HCT116 (cell line): Measurements from ENCODE around the gene PPP1R14C. TPM values are rescaled to one million over a fixed set of nuclear protein-coding genes. Genes with fewer than 3 reads are reported as not detected.

Experiments
- ATAC-seq: fragments of 200-7000 bp; cut with Tn5 transposase; 2 replicates; pipeline ENCODE4 v1.9.1; 2020; ENCODE audit warnings: mild to moderate bottlenecking, moderate library complexity
- BruUV-seq: library from RNA; stranded (reverse); fragments of 400-500 nt; replicated peaks from 2 replicates; lab custom pipeline; 2021; lab: Mats Ljungman, UMichigan
- CTCF ChIA-PET: fragments of 300-600 bp; sonication (Branson Sonifier 250); formaldehyde crosslinking; loops from one replicate; lab custom pipeline; 2021; ENCODE audit warnings: antibody characterized with exemption; lab: Charles Lee
- POLR2A ChIA-PET: fragments of 300-600, 350-600 bp; sonication (Branson Sonifier 250); formaldehyde crosslinking; loops from one replicate; lab custom pipeline; 2021; ENCODE audit warnings: antibody characterized with exemption; lab: Charles Lee
- RAD21 ChIA-PET, 2 experiments: fragments of 300-600 bp; sonication (Branson Sonifier 250); formaldehyde crosslinking; loops; one replicate each; lab custom pipeline; 2023; ENCODE audit warnings: low total read pairs in 2 of 2; ENCODE audit not compliant: uncharacterized antibody in 2 of 2, unreplicated experiment in 2 of 2, low non-redundant PET in 1 of 2; lab: Charles Lee
- DNase-seq: peaks from one replicate; pipeline ENCODE4 v3.0.0-alpha.2; 2010; ENCODE audit warnings: low read depth, low spot score
- H2AFZ ChIP-seq: fragments of 200-600 bp; shearing (Covaris generic), sonication (generic); 2 replicates; pipeline ENCODE4 v1.6.1; 2017; ENCODE audit warnings: low read depth, mixed run types, mixed read lengths, antibody characterized with exemption, low read length; ENCODE audit not compliant: poor library complexity, severe bottlenecking
- H3K27ac ChIP-seq: 2 replicates; pipeline ENCODE4 v1.5.1; 2012; ENCODE audit warnings: low read depth, low read length
- H3K27me3 ChIP-seq: fragments of 200-600 bp; sonication (generic); 2 replicates; pipeline ENCODE4 v1.6.1; 2016; ENCODE audit warnings: mixed run types, low read length, mixed read lengths; ENCODE audit not compliant: insufficient read depth
- H3K36me3 ChIP-seq, 2 experiments: fragments of 200-500 bp in 1 of 2; fragments of 200-600 bp in 1 of 2; sonication (Bioruptor generic) in 1 of 2; sonication (generic) in 1 of 2; 2 replicates each; pipeline versions ENCODE4 v1.5.1 to v1.6.1; 2014 to 2016; ENCODE audit warnings: low read length in 2 of 2, inconsistent platforms in 1 of 2, mixed read lengths in 1 of 2, mixed run types in 1 of 2; ENCODE audit not compliant: insufficient read depth in 2 of 2, control insufficient read depth in 1 of 2
- H3K4me1 ChIP-seq, 2 experiments: fragments of 200-600 bp in 1 of 2; sonication (generic) in 1 of 2; 2 replicates each; pipeline versions ENCODE4 v1.5.1 to v1.6.1; 2012 to 2017; ENCODE audit warnings: low read length in 2 of 2, inconsistent platforms in 1 of 2, mild to moderate bottlenecking in 1 of 2, mixed read lengths in 1 of 2, mixed run types in 1 of 2, moderate library complexity in 1 of 2; ENCODE audit not compliant: insufficient read depth in 2 of 2, control insufficient read depth in 1 of 2
- H3K4me2 ChIP-seq: fragments of 200-600 bp; sonication (generic); 2 replicates; pipeline ENCODE4 v1.6.1; 2017; ENCODE audit warnings: mixed run types, low read length, mixed read lengths
- H3K4me3 ChIP-seq, 2 experiments: fragments of 200-600 bp in 1 of 2; sonication (generic) in 1 of 2; replicated peaks in 1 of 2; 2 replicates each; pipeline ENCODE4 v1.5.1; 2011 to 2016; ENCODE audit warnings: low read length in 2 of 2, control low read depth in 1 of 2, low read depth in 1 of 2, mild to moderate bottlenecking in 1 of 2, mixed read lengths in 1 of 2, mixed run types in 1 of 2
- H3K79me2 ChIP-seq: fragments of 200-600 bp; sonication (generic); 2 replicates; pipeline ENCODE4 v1.6.1; 2017; ENCODE audit warnings: mild to moderate bottlenecking, mixed run types, low read length, moderate library complexity, mixed read lengths; ENCODE audit not compliant: insufficient read depth
- H3K9ac ChIP-seq: fragments of 200-600 bp; sonication (generic); 2 replicates; pipeline ENCODE4 v1.6.1; 2016; ENCODE audit warnings: low read length, mixed read lengths
- H3K9me2 ChIP-seq: fragments of 200-600 bp; sonication (generic), shearing (Covaris generic); 2 replicates; pipeline ENCODE4 v1.6.1; 2017; ENCODE audit warnings: mixed run types, mild to moderate bottlenecking, moderate library complexity; ENCODE audit not compliant: insufficient read depth
- H3K9me3 ChIP-seq, 2 experiments: fragments of 200-500 bp in 1 of 2; fragments of 200-600 bp in 1 of 2; sonication (Bioruptor generic) in 1 of 2; sonication (generic) in 1 of 2; 2 replicates each; pipeline ENCODE4 v1.6.1; 2014 to 2017; ENCODE audit warnings: low read length in 2 of 2, mixed read lengths in 2 of 2, inconsistent platforms in 1 of 2, low read depth in 1 of 2, mild to moderate bottlenecking in 1 of 2, mixed run types in 1 of 2, moderate library complexity in 1 of 2; ENCODE audit not compliant: control insufficient read depth in 1 of 2, insufficient read depth in 1 of 2
- H4K20me1 ChIP-seq: fragments of 200-600 bp; sonication (generic), shearing (Covaris generic); 2 replicates; pipeline ENCODE4 v1.6.1; 2017; ENCODE audit warnings: mixed run types, mild to moderate bottlenecking, moderate library complexity; ENCODE audit not compliant: insufficient read depth
- CBX3 ChIP-seq: IDR thresholded peaks from 2 replicates; pipeline ENCODE4 v1.6.1; 2012; ENCODE audit warnings: low read depth
- CEBPB ChIP-seq: IDR thresholded peaks from 2 replicates; pipeline ENCODE4 v1.6.1; 2012; ENCODE audit warnings: low read depth
- EGR1 ChIP-seq: IDR thresholded peaks from 2 replicates; pipeline ENCODE4 v1.6.1; 2012; ENCODE audit warnings: low read depth
- ELF1 ChIP-seq: IDR thresholded peaks from 2 replicates; pipeline ENCODE4 v1.6.1; 2012; ENCODE audit warnings: low read depth, borderline replicate concordance
- EZH2 ChIP-seq: fragments of 200-600 bp; sonication (generic); IDR thresholded peaks from 2 replicates; pipeline ENCODE4 v1.6.1; 2017; ENCODE audit warnings: antibody characterized with exemption, mixed run types
- EZH2phosphoT487 ChIP-seq: fragments of 200-600 bp; IDR thresholded peaks from 2 replicates; pipeline ENCODE4 v1.6.1; 2018; ENCODE audit warnings: antibody characterized with exemption, borderline replicate concordance
- FOSL1 ChIP-seq: IDR thresholded peaks from 2 replicates; pipeline ENCODE4 v1.6.1; 2012; ENCODE audit warnings: low read depth
- JUND ChIP-seq: IDR thresholded peaks from 2 replicates; pipeline ENCODE4 v1.6.1; 2012
- POLR2A ChIP-seq: IDR thresholded peaks from 2 replicates; pipeline ENCODE4 v1.7.0; 2011; ENCODE audit warnings: borderline replicate concordance; ENCODE audit not compliant: insufficient read depth, insufficient read length; ENCODE audit errors: extremely low read depth
- POLR2AphosphoS5 ChIP-seq: IDR thresholded peaks from 2 replicates; pipeline ENCODE4 v1.6.1; 2011; ENCODE audit warnings: mild to moderate bottlenecking, low read depth, low read length, moderate library complexity
- RAD21 ChIP-seq: IDR thresholded peaks from 2 replicates; pipeline ENCODE4 v1.6.1; 2012; ENCODE audit warnings: low read depth, mild to moderate bottlenecking
- SP1 ChIP-seq: IDR thresholded peaks from 2 replicates; pipeline ENCODE4 v1.6.1; 2012; ENCODE audit warnings: low read depth
- TCF7L2 ChIP-seq: IDR thresholded peaks from 2 replicates; pipeline ENCODE4 v1.7.0; 2011; ENCODE audit warnings: borderline replicate concordance, inconsistent platforms; ENCODE audit not compliant: insufficient read depth, insufficient read length; ENCODE audit errors: extremely low read depth
- YY1 ChIP-seq: IDR thresholded peaks from 2 replicates; pipeline ENCODE4 v1.6.1; 2011; ENCODE audit warnings: low read length, low read depth, moderate library complexity, mild to moderate bottlenecking; ENCODE audit not compliant: insufficient replicate concordance; ENCODE audit errors: extremely low read depth
- ZFX ChIP-seq: fragments of 450-650 bp; IDR thresholded peaks from 2 replicates; pipeline ENCODE4 v1.6.1; 2017
- ZNF274 ChIP-seq: fragments of 200-500 bp; sonication (Bioruptor generic); IDR thresholded peaks from 2 replicates; pipeline ENCODE4 v1.6.1; 2014; ENCODE audit warnings: mild to moderate bottlenecking, low read depth, low read length, inconsistent platforms
- intact Hi-C: fragments of 100-400 bp; cut with micrococcal nuclease; formaldehyde crosslinking; loops from 2 replicates; pipeline ENCODE4 v1.10.0; 2022
- total RNA-seq: library from RNA; stranded (reverse); gene quantifications from one replicate; pipeline ENCODE4 v1.2.1, GENCODE V29; 2021; ENCODE audit not compliant: unreplicated experiment
- TF ChIP-seq, protein P1 (sequence below): IDR thresholded peaks from 2 replicates; pipeline ENCODE4 v1.6.1; 2012
- TF ChIP-seq, protein P2 (sequence below), 3 experiments: fragments of 200-600 bp in 1 of 3; sonication (generic) in 1 of 3; IDR thresholded peaks in 2 of 3; conservative IDR thresholded peaks in 1 of 3; 2 replicates each; pipeline ENCODE4 v1.5.1; 2012 to 2017; ENCODE audit warnings: low read depth in 2 of 3, low read length in 2 of 3, antibody characterized with exemption in 1 of 3, borderline replicate concordance in 1 of 3, control low read depth in 1 of 3, mild to moderate bottlenecking in 1 of 3, mixed read lengths in 1 of 3, mixed run types in 1 of 3, moderate library complexity in 1 of 3; ENCODE audit not compliant: insufficient read depth in 1 of 3

PPP1R14C gene
- total RNA-seq, 1 experiment from 2014 or later = 7.8 TPM

DNA sequence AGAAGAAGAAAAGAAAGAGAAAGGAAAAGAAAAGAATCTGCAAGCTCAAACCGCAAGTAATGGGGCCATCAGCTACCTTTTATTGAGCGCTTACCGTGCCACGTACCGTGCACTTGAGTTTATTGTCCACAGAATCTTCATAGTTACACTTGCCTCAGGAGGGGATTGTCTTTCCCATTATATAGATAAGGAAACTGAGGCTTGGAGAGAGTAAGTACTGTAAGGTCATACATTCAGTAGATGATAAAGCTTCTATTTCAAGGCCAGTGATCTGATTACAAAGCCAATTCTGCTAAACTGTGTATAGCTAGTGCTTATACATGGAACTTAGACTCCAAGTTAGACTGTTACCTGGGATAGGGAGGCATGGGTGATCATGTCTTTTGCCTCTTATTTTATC lies 115.5 kb downstream of the PPP1R14C start:
- RAD21 ChIA-PET = no interaction called here
- H4K20me1 ChIP-seq = no peaks in the 10 kb centered on the region
- no peaks in the 10 kb centered on the region for H3K27me3 ChIP-seq
- H3K4me3 ChIP-seq = no peak overlapping the region
- no peak overlapping the region for H3K27ac ChIP-seq
- intact Hi-C loops = no loop called here
- CTCF ChIA-PET = no interaction called here
- H3K9me3 ChIP-seq = no peaks in the 10 kb centered on the region
- H3K9me2 ChIP-seq = no peaks in the 10 kb centered on the region
- no peaks in the 10 kb centered on the region for H3K79me2 ChIP-seq
- no peak overlapping the region for H3K4me2 ChIP-seq
- ATAC-seq (no peak), DNase-seq (no peak)
- no peak overlapping the region for H2AFZ ChIP-seq
- TF ChIP-seq EZH2 (no peak), ELF1 (no peak), SP1 (no peak), EZH2phosphoT487 (no peak), ZNF274 (no peak), EGR1 (no peak), POLR2AphosphoS5 (no peak), POLR2A (no peak), ZFX (no peak), RAD21 (no peak), FOSL1 (no peak), CEBPB (no peak), TCF7L2 (no peak), CBX3 (no peak), YY1 (no peak), JUND (no peak)
- TF ChIP-seq, protein P1, sequence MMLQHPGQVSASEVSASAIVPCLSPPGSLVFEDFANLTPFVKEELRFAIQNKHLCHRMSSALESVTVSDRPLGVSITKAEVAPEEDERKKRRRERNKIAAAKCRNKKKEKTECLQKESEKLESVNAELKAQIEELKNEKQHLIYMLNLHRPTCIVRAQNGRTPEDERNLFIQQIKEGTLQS = no peak
- TF ChIP-seq, protein P2, sequence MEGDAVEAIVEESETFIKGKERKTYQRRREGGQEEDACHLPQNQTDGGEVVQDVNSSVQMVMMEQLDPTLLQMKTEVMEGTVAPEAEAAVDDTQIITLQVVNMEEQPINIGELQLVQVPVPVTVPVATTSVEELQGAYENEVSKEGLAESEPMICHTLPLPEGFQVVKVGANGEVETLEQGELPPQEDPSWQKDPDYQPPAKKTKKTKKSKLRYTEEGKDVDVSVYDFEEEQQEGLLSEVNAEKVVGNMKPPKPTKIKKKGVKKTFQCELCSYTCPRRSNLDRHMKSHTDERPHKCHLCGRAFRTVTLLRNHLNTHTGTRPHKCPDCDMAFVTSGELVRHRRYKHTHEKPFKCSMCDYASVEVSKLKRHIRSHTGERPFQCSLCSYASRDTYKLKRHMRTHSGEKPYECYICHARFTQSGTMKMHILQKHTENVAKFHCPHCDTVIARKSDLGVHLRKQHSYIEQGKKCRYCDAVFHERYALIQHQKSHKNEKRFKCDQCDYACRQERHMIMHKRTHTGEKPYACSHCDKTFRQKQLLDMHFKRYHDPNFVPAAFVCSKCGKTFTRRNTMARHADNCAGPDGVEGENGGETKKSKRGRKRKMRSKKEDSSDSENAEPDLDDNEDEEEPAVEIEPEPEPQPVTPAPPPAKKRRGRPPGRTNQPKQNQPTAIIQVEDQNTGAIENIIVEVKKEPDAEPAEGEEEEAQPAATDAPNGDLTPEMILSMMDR (IDR thresholded peaks at IDR 0.05 in 2 of 3, conservative IDR thresholded peaks at IDR 0.05 in 1 of 3; ENCODE audit: borderline replicate concordance in 1 of 3, insufficient read depth in 1 of 3, low read depth in 2 of 3, low read length in 2 of 3) = no peak
- no peaks in the 10 kb centered on the region for H3K36me3 ChIP-seq
- peaks cover 1 to 24% of the 10 kb centered on the region in 2 experiments for H3K4me1 ChIP-seq
- no TSS peak for BruUV-seq
- no peak overlapping the region for H3K9ac ChIP-seq
- POLR2A ChIA-PET = no interaction called here
